Right kidney (tissue), 1 donor: ENCODE measurements around the gene CD93.
A peak's percentile ranks its signal among the peaks of the same experiment; 100 is the strongest.

Experiments
- DNase-seq: peaks from one replicate; pipeline ENCODE4 v3.0.0-alpha.2; 2016

Gene CD93

DNA sequence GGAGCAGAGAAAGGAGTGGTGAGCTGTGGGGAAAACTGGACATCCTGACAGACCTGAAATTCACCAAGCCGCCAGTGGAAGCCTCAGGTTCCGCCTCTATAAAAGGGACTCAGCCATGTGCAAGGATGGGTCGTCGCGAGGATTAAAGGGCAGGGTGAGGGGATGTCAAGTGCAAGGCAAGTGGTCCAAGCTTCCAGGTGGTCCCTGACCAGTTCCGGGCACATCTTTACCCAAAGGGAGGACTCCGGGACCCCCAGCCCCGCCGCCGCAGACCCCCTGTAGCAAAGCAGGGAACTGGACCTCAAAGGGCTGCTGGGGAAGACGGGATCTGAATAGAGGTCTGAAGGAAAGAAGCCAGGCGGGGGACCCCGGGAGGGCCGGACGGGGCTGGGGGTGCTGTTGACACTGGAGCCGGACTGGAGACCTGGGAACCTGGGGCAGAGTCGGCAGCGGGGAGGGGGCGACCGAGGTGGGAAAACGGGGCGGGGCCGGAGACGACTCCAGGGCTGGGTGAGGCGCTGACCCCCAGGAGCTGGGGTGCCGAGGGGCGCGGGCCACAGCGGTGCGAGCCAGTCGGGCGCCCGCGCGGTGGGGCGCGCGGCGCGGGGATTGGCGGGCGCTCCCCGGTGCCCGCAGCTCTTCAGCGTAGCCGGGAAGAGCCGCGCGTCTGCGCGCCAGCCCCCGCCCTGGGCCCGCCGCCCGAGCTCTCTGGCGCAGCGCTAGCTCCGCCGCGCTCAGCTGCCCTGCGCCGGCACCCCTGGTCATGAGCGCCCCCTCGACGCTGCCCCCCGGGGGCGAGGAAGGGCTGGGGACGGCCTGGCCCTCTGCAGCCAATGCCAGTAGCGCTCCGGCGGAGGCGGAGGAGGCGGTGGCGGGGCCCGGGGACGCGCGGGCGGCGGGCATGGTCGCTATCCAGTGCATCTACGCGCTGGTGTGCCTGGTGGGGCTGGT is 51.1 kb downstream of the CD93 start, which contains the start of gene SSTR4:
Gene SSTR4 (plus strand): TSS at position 592 of the 951 bp plus-strand sequence. CDS start 172 bp downstream, at position 764.
- peak; percentile 36 for DNase-seq

DNA sequence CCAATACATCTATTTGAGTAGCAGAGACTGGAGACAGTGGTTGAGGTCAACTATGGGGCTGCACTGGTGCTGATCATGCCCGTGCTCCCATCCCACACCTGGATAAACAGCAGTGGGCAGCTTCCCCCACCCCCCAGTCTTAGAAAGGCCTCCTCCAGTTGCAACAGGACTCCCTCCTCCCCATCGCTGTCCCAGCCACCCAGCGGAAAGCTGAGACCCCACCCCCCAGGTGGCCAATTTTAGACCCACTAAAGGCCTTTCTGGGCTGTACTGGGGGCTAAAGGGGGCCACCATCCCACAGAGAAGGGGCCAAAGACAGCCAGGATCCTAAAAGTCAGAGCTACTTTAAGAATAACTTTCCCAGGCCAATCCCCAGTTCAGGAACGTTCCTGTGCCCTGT is 52.2 kb downstream of the CD93 start:
- no peak for DNase-seq

- no peak for DNase-seq
Measured at GRCh38 chr20:23032750-23033078, 53.4 kb downstream of the CD93 start.

GRCh38 chr20:23032056-23032749 is 53.9 kb downstream of the CD93 start:
- no peak for DNase-seq

GRCh38 chr20:23031346-23031745 is 54.8 kb downstream of the CD93 start:
- DNase-seq: no peak
